T-cell (primary cell): ENCODE results near the gene CRACR2A. TPM values are rescaled to one million over a fixed set of nuclear protein-coding genes. Genes with fewer than 3 reads are reported as not detected.

Experiments
- ATAC-seq, 4 experiments: fragments of 200-7000 bp in 3 of 4; fragments of 150-1000 bp in 1 of 4; cut with Tn5 transposase; replicated peaks in 1 of 4; 1 replicate in 3 of 4; 2 replicates in 1 of 4; pipeline ENCODE4 v1.10.0; 2021; ENCODE audit warnings: moderate library complexity in 3 of 4, mild to moderate bottlenecking in 2 of 4, moderate number of reproducible peaks in 1 of 4
- CTCF ChIA-PET, 2 donors: fragments of 300-600 bp; sonication (Branson Sonifier 250); formaldehyde crosslinking; loops; one replicate each; lab custom pipeline; 2022; ENCODE audit warnings: antibody characterized with exemption in 2 of 2; lab: Charles Lee
- POLR2A ChIA-PET, 2 donors: fragments of 300-600 bp; sonication (Branson Sonifier 250); formaldehyde crosslinking; loops; one replicate each; lab custom pipeline; 2022; ENCODE audit warnings: antibody characterized with exemption in 2 of 2; lab: Charles Lee
- DNase-seq, 35 experiments: peaks; one replicate each; pipeline versions ENCODE4 v3.0.0 to v3.0.0-alpha.2; 2013 to 2023
- H3K27ac ChIP-seq: one replicate; pipeline ENCODE4 v1.5.1; 2013; ENCODE audit warnings: low read length
- H3K27me3 ChIP-seq, 2 experiments: replicated peaks in 1 of 2; 1 replicate in 1 of 2; 2 replicates in 1 of 2; pipeline versions ENCODE4 v1.6.1 to v1.7.0; 2013; ENCODE audit warnings: low read length in 1 of 2, mixed read lengths in 1 of 2; ENCODE audit not compliant: control insufficient read depth in 2 of 2, insufficient read depth in 2 of 2; ENCODE audit errors: extremely low read depth in 1 of 2
- H3K36me3 ChIP-seq, 2 donors: 1 replicate in 1 of 2; 2 replicates in 1 of 2; pipeline versions ENCODE4 v1.6.1 to v1.7.0; 2013; ENCODE audit warnings: low read length in 1 of 2; ENCODE audit not compliant: control insufficient read depth in 2 of 2, insufficient read depth in 1 of 2; ENCODE audit errors: extremely low read depth in 1 of 2
- H3K4me1 ChIP-seq, 2 experiments: 1 replicate in 1 of 2; 2 replicates in 1 of 2; pipeline versions ENCODE4 v1.6.1 to v1.7.0; 2013; ENCODE audit warnings: low read length in 2 of 2, mixed read lengths in 1 of 2; ENCODE audit not compliant: insufficient read depth in 2 of 2, control insufficient read depth in 1 of 2; ENCODE audit errors: extremely low read depth in 1 of 2
- H3K4me3 ChIP-seq, 2 donors: 1 replicate in 1 of 2; 2 replicates in 1 of 2; pipeline versions ENCODE4 v1.5.1 to v1.7.0; 2013; ENCODE audit warnings: mild to moderate bottlenecking in 2 of 2, low read length in 1 of 2, moderate library complexity in 1 of 2; ENCODE audit not compliant: control insufficient read depth in 1 of 2; ENCODE audit errors: extremely low read depth in 1 of 2
- H3K9me3 ChIP-seq: 2 replicates; pipeline ENCODE4 v1.7.0; 2013
- H3K27ac Mint-ChIP-seq, 2 donors: one replicate each; pipeline ENCODE4 v1.8.0; 2020 to 2021; ENCODE audit warnings: mild to moderate bottlenecking in 2 of 2, mixed read lengths in 2 of 2
- H3K27me3 Mint-ChIP-seq, 2 donors: one replicate each; pipeline ENCODE4 v1.8.0; 2021 to 2022; ENCODE audit warnings: mixed read lengths in 2 of 2
- H3K36me3 Mint-ChIP-seq: one replicate; pipeline ENCODE4 v1.8.0; 2021; ENCODE audit warnings: mixed read lengths
- H3K4me1 Mint-ChIP-seq, 3 donors: one replicate each; pipeline ENCODE4 v1.8.0; 2020 to 2022; ENCODE audit warnings: mixed read lengths in 3 of 3, mild to moderate bottlenecking in 1 of 3
- H3K4me3 Mint-ChIP-seq, 3 donors: one replicate each; pipeline ENCODE4 v1.8.0; 2020 to 2022; ENCODE audit warnings: mild to moderate bottlenecking in 3 of 3, mixed read lengths in 3 of 3, moderate library complexity in 3 of 3
- H3K9me3 Mint-ChIP-seq, 3 donors: one replicate each; pipeline ENCODE4 v1.8.0; 2020 to 2022; ENCODE audit warnings: mixed read lengths in 3 of 3
- WGBS: methylation state at CpG from one replicate; pipeline ENCODE4 v1.1.5; 2013; ENCODE audit warnings: missing lambda C conversion rate; ENCODE audit not compliant: insufficient coverage; 5-methylcytosine and 5-hydroxymethylcytosine counted together
- total RNA-seq, 35 experiments: library from RNA in 6 of 35; stranded (reverse) in 6 of 35; fragments of 120-200 nt in 1 of 35; gene quantifications; one replicate each; pipeline versions ENCODE4 v1.2.1 to v1.2.4 and lab custom pipeline; 2013 to 2026

Gene CRACR2A
- total RNA-seq, 5 donors from 2014 or later (not counting 1 experiment from before 2014, with no cell fraction given) = 38.3 to 47.0 (median 40.6) TPM

GRCh38 chr12:3587402-3588013 lies 165.4 kb downstream of the CRACR2A start:
- Histone ChIP-seq H3K27me3 (peaks cover 0 to 27% of the 10 kb centered on the region in 2 experiments), H3K4me1 (no peaks in the 10 kb centered on the region), H3K36me3 (no peaks in the 10 kb centered on the region), H3K9me3 (no peaks in the 10 kb centered on the region), H3K27ac (no peak overlapping the region), H3K4me3 (no peak overlapping the region)
- no peak overlapping the region for H3K4me3 Mint-ChIP-seq
- H3K36me3 Mint-ChIP-seq = no peaks in the 10 kb centered on the region
- POLR2A ChIA-PET = no interaction called here
- ATAC-seq (no peak), DNase-seq (no peak)
- no peaks in the 10 kb centered on the region for H3K4me1 Mint-ChIP-seq
- H3K27me3 Mint-ChIP-seq = peaks cover 4 to 16% of the 10 kb centered on the region in 2 donors
- peaks cover 0 to 5% (median 4%) of the 10 kb centered on the region in 3 donors for H3K9me3 Mint-ChIP-seq
- CTCF ChIA-PET = no interaction called here
- no CpG with 5 or more reads among the region's 9 CpGs for WGBS
- no peak overlapping the region for H3K27ac Mint-ChIP-seq

- POLR2A ChIA-PET = no interaction called here
- 100% methylated on average over 3 of the region's 8 CpGs for WGBS
Observed at GRCh38 chr12:3583656-3584334, 169.1 kb downstream of the CRACR2A start.

GRCh38 chr12:3580094-3580749 lies 172.7 kb downstream of the CRACR2A start:
- no peak overlapping the region for H3K27ac ChIP-seq
- Mint-ChIP-seq H3K9me3 (peaks cover 0 to 5% (median 4%) of the 10 kb centered on the region in 3 donors), H3K27me3 (peaks cover 0 to 7% of the 10 kb centered on the region in 2 donors), H3K4me1 (no peaks in the 10 kb centered on the region), H3K36me3 (no peaks in the 10 kb centered on the region), H3K4me3 (no peak overlapping the region), H3K27ac (no peak overlapping the region)
- H3K4me1 ChIP-seq = no peaks in the 10 kb centered on the region
- DNase-seq (no peak), ATAC-seq (no peak)
- CTCF ChIA-PET = no interaction called here
- 88% methylated on average over 12 of the region's 13 CpGs for WGBS
- no peaks in the 10 kb centered on the region for H3K9me3 ChIP-seq
- no peak overlapping the region for H3K4me3 ChIP-seq
- POLR2A ChIA-PET = no interaction called here
- peaks cover 0 to 14% of the 10 kb centered on the region in 2 experiments for H3K27me3 ChIP-seq
- no peaks in the 10 kb centered on the region for H3K36me3 ChIP-seq

More at GRCh38 chr12:3583656-3584334, 169.1 kb downstream of the CRACR2A start:
- no peak overlapping the region for H3K27ac ChIP-seq
- H3K9me3 ChIP-seq = no peaks in the 10 kb centered on the region
- Mint-ChIP-seq H3K36me3 (no peaks in the 10 kb centered on the region), H3K4me1 (no peaks in the 10 kb centered on the region), H3K27me3 (peaks cover 4 to 6% of the 10 kb centered on the region in 2 donors), H3K4me3 (no peak overlapping the region), H3K27ac (no peak overlapping the region), H3K9me3 (peaks cover 0 to 5% (median 4%) of the 10 kb centered on the region in 3 donors)
- H3K36me3 ChIP-seq = no peaks in the 10 kb centered on the region
- DNase-seq (no peak), ATAC-seq (no peak)
- peaks cover 0 to 24% of the 10 kb centered on the region in 2 experiments for H3K27me3 ChIP-seq
- CTCF ChIA-PET = no interaction called here
- H3K4me3 ChIP-seq = no peak overlapping the region
- no peaks in the 10 kb centered on the region for H3K4me1 ChIP-seq

- H3K27ac Mint-ChIP-seq = no peak overlapping the region
- H3K27ac ChIP-seq = no peak overlapping the region
- ChIA-PET CTCF (no interaction called here), POLR2A (no interaction called here)
- ATAC-seq (no peak), DNase-seq (no peak)
- H3K36me3 ChIP-seq = no peaks in the 10 kb centered on the region
- peaks cover 0 to 14% of the 10 kb centered on the region in 2 experiments for H3K27me3 ChIP-seq
- no peak overlapping the region for H3K4me3 ChIP-seq
- no peak overlapping the region for H3K4me3 Mint-ChIP-seq
- H3K27me3 Mint-ChIP-seq = peaks cover 0 to 7% of the 10 kb centered on the region in 2 donors
- H3K9me3 ChIP-seq = no peaks in the 10 kb centered on the region
- no peaks in the 10 kb centered on the region for H3K4me1 Mint-ChIP-seq
- no peaks in the 10 kb centered on the region for H3K36me3 Mint-ChIP-seq
- 77% methylated on average over 10 of the region's 15 CpGs for WGBS
- H3K9me3 Mint-ChIP-seq = peaks cover 0 to 5% (median 4%) of the 10 kb centered on the region in 3 donors
- H3K4me1 ChIP-seq = no peaks in the 10 kb centered on the region
Observed at GRCh38 chr12:3579446-3580093, 173.3 kb downstream of the CRACR2A start.

- WGBS = 77% methylated on average over 4 of the region's 5 CpGs
- Histone ChIP-seq H3K27ac (no peak overlapping the region), H3K4me1 (no peaks in the 10 kb centered on the region), H3K27me3 (peaks cover 0 to 14% of the 10 kb centered on the region in 2 experiments), H3K36me3 (no peaks in the 10 kb centered on the region), H3K9me3 (no peaks in the 10 kb centered on the region), H3K4me3 (no peak overlapping the region)
- Mint-ChIP-seq H3K36me3 (no peaks in the 10 kb centered on the region), H3K4me1 (no peaks in the 10 kb centered on the region), H3K4me3 (no peak overlapping the region), H3K9me3 (no peaks in the 10 kb centered on the region), H3K27me3 (peaks cover 0 to 7% of the 10 kb centered on the region in 2 donors), H3K27ac (no peak overlapping the region)
- POLR2A ChIA-PET = no interaction called here
- CTCF ChIA-PET = no interaction called here
- no peak for ATAC-seq
- DNase-seq = no peak
Observed at GRCh38 chr12:3578557-3578956, 174.4 kb downstream of the CRACR2A start.

- no peak overlapping the region for H3K27ac ChIP-seq
- peaks cover 0 to 14% of the 10 kb centered on the region in 2 experiments for H3K27me3 ChIP-seq
- Mint-ChIP-seq H3K27me3 (peaks cover 0 to 7% of the 10 kb centered on the region in 2 donors), H3K36me3 (no peaks in the 10 kb centered on the region), H3K4me3 (no peak overlapping the region), H3K27ac (no peak overlapping the region), H3K9me3 (no peaks in the 10 kb centered on the region), H3K4me1 (peaks cover 0 to 2% (median 2%) of the 10 kb centered on the region in 3 donors)
- H3K4me3 ChIP-seq = no peak overlapping the region
- H3K9me3 ChIP-seq = no peaks in the 10 kb centered on the region
- no peak for DNase-seq
- WGBS = 80% methylated on average over 8 of the region's 9 CpGs
- no peaks in the 10 kb centered on the region for H3K4me1 ChIP-seq
- no peak for ATAC-seq
- ChIA-PET POLR2A (no interaction called here), CTCF (no interaction called here)
- no peaks in the 10 kb centered on the region for H3K36me3 ChIP-seq
Observed at GRCh38 chr12:3576891-3577290, 176.0 kb downstream of the CRACR2A start.
